ENCODE data around the gene PARP3.

Gene PARP3

DNA sequence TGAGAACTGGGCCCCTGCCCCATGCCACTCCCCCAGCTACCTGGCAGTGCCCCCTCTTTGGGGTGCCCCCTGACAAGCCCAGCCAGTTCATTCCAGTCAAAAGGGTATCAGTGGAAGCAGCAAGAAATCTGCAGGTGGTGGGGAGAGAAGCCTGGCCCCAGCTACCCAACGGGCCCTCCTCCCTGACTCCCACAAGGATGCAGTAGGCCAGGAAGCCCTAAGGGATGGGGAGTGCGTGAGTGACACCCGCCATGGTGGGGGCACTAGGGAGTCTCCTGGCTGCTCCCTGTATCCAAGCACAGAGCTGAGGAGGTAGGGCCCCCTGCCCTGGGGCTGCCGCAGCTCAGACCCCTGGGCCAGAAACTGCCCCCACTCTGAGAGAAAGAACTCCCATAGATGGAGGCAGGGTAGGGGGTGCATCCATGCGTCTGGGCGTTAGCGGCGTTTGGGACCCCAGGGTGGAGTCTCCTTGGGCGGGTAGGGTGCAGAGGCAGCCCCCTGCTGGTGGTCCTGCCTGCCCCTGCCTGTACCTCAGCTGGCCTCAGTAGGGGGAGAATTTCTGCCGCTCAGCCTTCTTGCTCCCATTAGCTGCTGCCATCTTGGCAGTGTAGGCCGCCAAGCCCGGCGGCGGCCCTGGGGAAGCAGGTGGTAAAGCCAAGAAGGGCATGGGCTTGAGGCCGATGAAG lies 15.5 kb downstream of the PARP3 start:
- no peak overlapping the region for H3K4me3 ChIP-seq (replicated peaks; ENCODE audit: low read depth, low read length)
- DNase-seq (ENCODE audit: extremely low read depth, low read depth): no peak
- TF ChIP-seq, protein P1, sequence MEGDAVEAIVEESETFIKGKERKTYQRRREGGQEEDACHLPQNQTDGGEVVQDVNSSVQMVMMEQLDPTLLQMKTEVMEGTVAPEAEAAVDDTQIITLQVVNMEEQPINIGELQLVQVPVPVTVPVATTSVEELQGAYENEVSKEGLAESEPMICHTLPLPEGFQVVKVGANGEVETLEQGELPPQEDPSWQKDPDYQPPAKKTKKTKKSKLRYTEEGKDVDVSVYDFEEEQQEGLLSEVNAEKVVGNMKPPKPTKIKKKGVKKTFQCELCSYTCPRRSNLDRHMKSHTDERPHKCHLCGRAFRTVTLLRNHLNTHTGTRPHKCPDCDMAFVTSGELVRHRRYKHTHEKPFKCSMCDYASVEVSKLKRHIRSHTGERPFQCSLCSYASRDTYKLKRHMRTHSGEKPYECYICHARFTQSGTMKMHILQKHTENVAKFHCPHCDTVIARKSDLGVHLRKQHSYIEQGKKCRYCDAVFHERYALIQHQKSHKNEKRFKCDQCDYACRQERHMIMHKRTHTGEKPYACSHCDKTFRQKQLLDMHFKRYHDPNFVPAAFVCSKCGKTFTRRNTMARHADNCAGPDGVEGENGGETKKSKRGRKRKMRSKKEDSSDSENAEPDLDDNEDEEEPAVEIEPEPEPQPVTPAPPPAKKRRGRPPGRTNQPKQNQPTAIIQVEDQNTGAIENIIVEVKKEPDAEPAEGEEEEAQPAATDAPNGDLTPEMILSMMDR (IDR thresholded peaks at IDR 0.05; ENCODE audit: low read depth, low read length, missing control alignments): no peak

DNA sequence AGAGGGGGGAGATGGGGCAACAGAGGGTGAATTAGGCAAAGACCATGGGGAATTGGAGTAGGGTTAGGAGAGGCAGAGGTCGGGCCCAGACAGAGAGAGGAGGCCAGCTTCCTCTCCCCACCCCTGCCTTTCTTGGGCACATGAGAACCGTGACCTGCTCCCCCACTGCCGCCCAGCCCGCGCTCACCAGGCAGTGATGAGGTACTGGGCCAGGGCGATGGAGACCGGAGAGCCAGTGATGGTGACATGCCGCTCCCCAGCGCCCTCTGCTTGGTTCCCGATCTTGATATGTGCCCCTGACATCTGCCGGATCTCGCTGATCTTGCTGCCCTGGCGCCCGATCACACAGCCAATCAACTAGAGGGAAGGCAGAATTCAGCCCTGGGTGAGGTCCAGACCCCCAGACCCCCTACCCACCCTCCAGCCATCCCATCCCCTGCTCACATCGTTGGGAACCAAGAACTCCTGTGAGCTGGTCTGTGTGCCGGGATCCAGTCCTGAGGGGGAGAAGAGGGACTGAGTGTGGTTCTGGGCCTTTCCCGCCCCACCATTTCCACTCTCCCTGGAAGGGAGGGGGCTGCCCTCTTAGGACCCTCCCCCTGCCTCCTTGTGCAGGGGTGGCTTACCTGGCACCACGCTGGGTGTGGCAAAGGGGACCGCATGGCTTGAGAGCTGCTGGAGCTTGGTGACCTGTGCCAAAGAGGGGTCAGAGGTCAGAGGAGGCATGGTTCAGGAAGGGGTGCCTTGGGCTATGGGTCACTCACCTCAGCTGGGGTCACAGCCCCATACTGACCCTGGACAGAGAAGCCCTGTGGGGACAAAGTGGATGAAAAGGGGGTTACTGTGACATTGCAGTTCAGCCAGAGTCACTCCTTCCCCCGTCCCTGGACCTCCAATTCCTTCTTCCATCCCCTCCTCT lies 16.7 kb downstream of the PARP3 start:
- no peak overlapping the region for H3K4me3 ChIP-seq (replicated peaks; ENCODE audit: low read depth, low read length)
- no peak for DNase-seq (ENCODE audit: extremely low read depth, low read depth)
- TF ChIP-seq, protein P1 (IDR thresholded peaks at IDR 0.05; ENCODE audit: low read depth, low read length, missing control alignments): no peak

DNA sequence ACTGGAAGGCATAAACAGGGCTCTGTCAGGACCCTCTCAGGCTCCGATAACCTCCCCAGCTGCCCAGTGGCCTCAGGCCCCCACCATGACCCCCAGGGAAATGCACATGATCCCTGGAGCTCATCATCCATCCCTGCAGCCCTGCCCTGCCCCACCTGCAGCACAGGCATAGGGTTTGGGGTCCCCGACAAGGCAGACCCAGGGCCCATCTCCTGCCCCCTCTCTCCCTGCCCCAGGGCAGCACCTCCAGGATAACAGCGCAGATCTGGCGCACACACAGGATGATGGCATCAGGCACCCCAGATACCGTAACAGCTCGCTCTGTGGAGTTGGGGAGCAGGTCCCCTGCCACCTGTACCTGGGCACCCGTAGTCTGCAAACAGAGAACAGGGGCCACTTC lies 17.5 kb downstream of the PARP3 start:
- no peak overlapping the region for H3K4me3 ChIP-seq (replicated peaks; ENCODE audit: low read depth, low read length)
- no peak for DNase-seq (ENCODE audit: extremely low read depth, low read depth)
- TF ChIP-seq, protein P1 (IDR thresholded peaks at IDR 0.05; ENCODE audit: low read depth, low read length, missing control alignments): no peak

DNA sequence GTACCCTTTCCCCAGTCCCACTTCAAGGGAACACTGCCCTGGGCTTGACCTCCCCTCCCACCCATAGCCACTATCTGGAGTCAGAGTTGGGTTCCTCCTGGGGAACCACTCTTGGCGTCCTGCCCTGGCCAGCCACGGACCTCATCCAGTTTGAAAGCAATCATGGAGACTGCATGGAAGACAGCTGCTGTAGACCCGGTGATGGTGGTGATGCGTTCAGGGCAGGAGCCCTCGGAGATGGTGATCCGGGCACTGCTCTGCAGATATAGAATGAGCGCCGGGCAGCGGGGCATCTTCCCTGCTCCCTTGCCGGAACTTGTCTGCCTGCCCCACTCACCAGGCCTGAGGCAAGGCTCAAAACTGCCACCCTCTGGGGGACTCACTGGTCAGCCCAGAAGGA lies 18.2 kb downstream of the PARP3 start:
- no peak for DNase-seq (ENCODE audit: extremely low read depth, low read depth)
- TF ChIP-seq, protein P1 (IDR thresholded peaks at IDR 0.05; ENCODE audit: low read depth, low read length, missing control alignments): no peak
- no peak overlapping the region for H3K4me3 ChIP-seq (replicated peaks; ENCODE audit: low read depth, low read length)

DNA sequence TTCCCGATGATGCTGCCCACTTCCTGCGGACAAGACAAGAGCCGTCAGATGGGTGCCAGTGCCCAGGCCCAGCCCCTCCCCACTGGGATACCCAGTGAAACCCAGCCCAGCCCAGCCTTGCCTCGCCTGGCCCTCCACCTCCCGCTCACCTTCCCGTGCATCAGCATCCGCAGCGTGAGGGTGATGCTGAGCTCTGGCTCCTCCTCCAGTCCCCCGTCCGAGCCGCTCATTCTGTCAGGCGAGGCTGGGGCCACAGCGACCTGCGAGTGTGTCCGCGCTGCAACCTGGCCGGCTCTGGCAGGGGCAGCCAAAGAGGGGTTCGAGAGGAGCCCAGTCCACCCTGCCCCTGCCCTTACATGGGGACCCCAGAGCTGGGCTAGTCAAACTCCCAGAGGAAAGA lies 18.8 kb downstream of the PARP3 start:
- TF ChIP-seq, protein P1 (IDR thresholded peaks at IDR 0.05; ENCODE audit: low read depth, low read length, missing control alignments): no peak
- no peak for DNase-seq (ENCODE audit: extremely low read depth, low read depth)
- H3K4me3 ChIP-seq (replicated peaks; ENCODE audit: low read depth, low read length): no peak overlapping the region

DNA sequence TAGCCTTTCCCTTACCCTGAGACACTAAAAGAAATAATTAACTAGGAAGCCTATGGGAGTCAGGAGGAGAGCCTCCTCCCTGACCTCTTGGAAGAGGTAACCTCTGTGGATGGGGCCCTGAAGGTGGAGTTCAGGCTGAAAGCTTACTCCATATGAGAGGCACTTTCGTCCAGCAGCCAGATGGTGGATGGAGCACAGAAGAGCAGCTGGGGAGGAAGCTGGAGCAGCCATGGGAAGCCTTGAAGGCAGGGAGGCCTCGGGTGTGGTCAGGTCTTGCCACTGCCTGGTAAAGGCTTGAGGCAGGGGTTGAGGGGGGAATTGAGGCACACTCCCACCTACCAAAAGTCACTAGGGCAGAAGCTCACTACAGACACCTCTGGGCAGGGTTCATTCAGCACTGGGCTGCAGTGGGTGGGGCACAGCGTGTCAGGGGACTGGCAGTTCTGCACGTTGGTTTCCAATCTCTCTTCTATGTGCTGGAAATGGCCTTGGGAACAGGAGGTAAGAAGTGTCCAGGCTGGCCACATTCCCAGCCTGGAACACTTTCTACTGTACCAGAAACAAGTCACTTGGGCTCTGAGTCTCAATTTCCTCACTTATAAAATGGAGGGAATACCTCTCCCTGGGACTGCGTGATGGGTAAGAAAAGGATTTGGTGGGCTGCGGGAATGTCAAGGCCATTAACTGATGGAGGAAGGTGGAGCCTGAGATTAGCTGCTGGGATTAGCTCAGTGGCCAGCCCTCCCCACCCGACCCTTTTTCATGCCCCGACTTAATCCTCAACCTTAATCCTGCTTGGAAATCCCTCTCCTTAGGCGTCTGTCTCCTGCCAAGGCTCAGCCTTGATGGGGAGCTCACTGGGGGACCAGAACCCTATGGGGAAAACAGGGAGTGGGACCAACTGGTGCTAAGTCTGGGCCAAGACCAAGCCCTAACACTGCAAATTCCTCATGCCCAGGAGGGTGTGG lies 19.7 kb downstream of the PARP3 start:
- DNase-seq (ENCODE audit: extremely low read depth, low read depth): no peak
- H3K4me3 ChIP-seq (replicated peaks; ENCODE audit: low read depth, low read length): no peak overlapping the region
- TF ChIP-seq, protein P1 (IDR thresholded peaks at IDR 0.05; ENCODE audit: low read depth, low read length, missing control alignments): no peak

Measured in HFF-Myc (cell line).